Thymus (tissue), 11 donors: ENCODE measurements around the gene VWF. TPM values are rescaled to one million over a fixed set of nuclear protein-coding genes. Genes with fewer than 3 reads are reported as not detected.
"Not testable (repeated sequence)": the region's sequence is repeated elsewhere in the genome, so short reads cannot be mapped to it uniquely, and the experiment has no call there.

Experiments used
- DNase-seq, 9 donors: peaks; one replicate each; pipeline ENCODE4 v3.0.0-alpha.2; 2013; ENCODE audit warnings: low spot score in 9 of 9, low read depth in 6 of 9, missing footprints in 1 of 9
- H3K27ac ChIP-seq, 2 donors: one replicate each; pipeline ENCODE4 v1.5.1; 2013; ENCODE audit warnings: control low read depth in 1 of 2, low read depth in 1 of 2, low read length in 1 of 2, mild to moderate bottlenecking in 1 of 2, moderate library complexity in 1 of 2
- H3K27me3 ChIP-seq, 2 donors: one replicate each; pipeline ENCODE4 v1.5.1; 2013; ENCODE audit warnings: low read length in 1 of 2; ENCODE audit not compliant: control insufficient read depth in 2 of 2, insufficient read depth in 1 of 2
- H3K36me3 ChIP-seq, 2 donors: one replicate each; pipeline ENCODE4 v1.5.1; 2013; ENCODE audit warnings: low read length in 1 of 2, mild to moderate bottlenecking in 1 of 2, moderate library complexity in 1 of 2; ENCODE audit not compliant: control insufficient read depth in 2 of 2, insufficient read depth in 2 of 2
- H3K4me1 ChIP-seq, 2 donors: one replicate each; pipeline ENCODE4 v1.5.1; 2013; ENCODE audit warnings: low read length in 2 of 2; ENCODE audit not compliant: control insufficient read depth in 2 of 2, insufficient read depth in 2 of 2
- H3K4me3 ChIP-seq, 2 donors: one replicate each; pipeline ENCODE4 v1.5.1; 2013; ENCODE audit warnings: low read length in 2 of 2, control low read depth in 1 of 2, mild to moderate bottlenecking in 1 of 2
- H3K9me3 ChIP-seq, 2 donors: one replicate each; pipeline ENCODE4 v1.5.1; 2013; ENCODE audit warnings: low read length in 1 of 2, mild to moderate bottlenecking in 1 of 2; ENCODE audit not compliant: control insufficient read depth in 2 of 2, insufficient read depth in 1 of 2
- WGBS: extraction: QIAGEN DNeasy Blood & Tissue Kit; methylation state at CpG from one replicate; pipeline ENCODE4 v1.1.7; 2013; 5-methylcytosine and 5-hydroxymethylcytosine counted together
- polyA plus RNA-seq: library from polyadenylated mRNA; stranded (reverse); fragments of 200-250 nt; gene quantifications from one replicate; pipeline ENCODE4 v1.2.3, GENCODE V29; 2013
- total RNA-seq: library from RNA; stranded (reverse); fragments of 120-200 nt; gene quantifications from one replicate; pipeline ENCODE4 v1.2.4, GENCODE V29; 2013
- donor health status: healthy.

Gene VWF
- total and polyA plus RNA-seq, 2 donors, result 6.7 to 33.8 TPM

GRCh38 chr12:6161124-6161882, 36.8 kb upstream of the VWF start:
- Histone ChIP-seq H3K27ac (no peak overlapping the region), H3K27me3 (no peaks in the 10 kb centered on the region), H3K36me3 (no peaks in the 10 kb centered on the region), H3K4me1 (peaks cover 0 to 8% of the 10 kb centered on the region in 2 donors), H3K4me3 (no peak overlapping the region), H3K9me3 (no peaks in the 10 kb centered on the region)
- no peak for DNase-seq
- 81% methylated on average over 16 of the region's 16 CpGs for WGBS

- H3K36me3 ChIP-seq, H3K27me3 ChIP-seq, DNase-seq, H3K4me3 ChIP-seq, H3K4me1 ChIP-seq, H3K9me3 ChIP-seq, H3K27ac ChIP-seq: not testable (repeated sequence)
- WGBS, result 71% methylated on average over 19 of the region's 19 CpGs
These were observed 35.7 kb upstream of the VWF start for GRCh38 chr12:6160049-6160649.

GRCh38 chr12:6159166-6160011, 34.9 kb upstream of the VWF start:
- not testable (repeated sequence) for H3K4me1 ChIP-seq, H3K27me3 ChIP-seq, H3K36me3 ChIP-seq, H3K9me3 ChIP-seq, DNase-seq, H3K4me3 ChIP-seq, H3K27ac ChIP-seq
- 95% methylated on average over 50 of the region's 50 CpGs for WGBS

- Histone ChIP-seq H3K27ac (no peak overlapping the region), H3K9me3 (no peaks in the 10 kb centered on the region), H3K4me3 (no peak overlapping the region), H3K27me3 (no peaks in the 10 kb centered on the region), H3K36me3 (no peaks in the 10 kb centered on the region), H3K4me1 (peaks cover 0 to 8% of the 10 kb centered on the region in 2 donors)
- no peak for DNase-seq
- WGBS, result 97% methylated on average over 11 of the region's 11 CpGs
These were observed 34.3 kb upstream of the VWF start for GRCh38 chr12:6158749-6159148.

- 39% methylated on average over 4 of the region's 4 CpGs for WGBS
- Histone ChIP-seq H3K4me1 (peaks cover 0 to 8% of the 10 kb centered on the region in 2 donors), H3K27ac (no peak overlapping the region), H3K27me3 (no peaks in the 10 kb centered on the region), H3K36me3 (no peaks in the 10 kb centered on the region), H3K4me3 (no peak overlapping the region), H3K9me3 (no peaks in the 10 kb centered on the region)
- no peak for DNase-seq
These were observed 33.8 kb upstream of the VWF start for GRCh38 chr12:6158255-6158654.

GRCh38 chr12:6157482-6157881, 33.0 kb upstream of the VWF start:
- H3K4me1 ChIP-seq, result peaks cover 0 to 8% of the 10 kb centered on the region in 2 donors
- no peaks in the 10 kb centered on the region for H3K9me3 ChIP-seq
- H3K4me3 ChIP-seq, result no peak overlapping the region
- 99% methylated on average over 4 of the region's 4 CpGs for WGBS
- H3K27ac ChIP-seq, result no peak overlapping the region
- no peaks in the 10 kb centered on the region for H3K36me3 ChIP-seq
- no peak for DNase-seq
- no peaks in the 10 kb centered on the region for H3K27me3 ChIP-seq

- H3K36me3 ChIP-seq, result no peaks in the 10 kb centered on the region
- no peak overlapping the region for H3K4me3 ChIP-seq
- H3K27me3 ChIP-seq, result no peaks in the 10 kb centered on the region
- no peak overlapping the region for H3K27ac ChIP-seq
- no peak for DNase-seq
- peaks cover 0 to 8% of the 10 kb centered on the region in 2 donors for H3K4me1 ChIP-seq
- no peaks in the 10 kb centered on the region for H3K9me3 ChIP-seq
- 94% methylated on average over 15 of the region's 15 CpGs for WGBS
These were observed 30.4 kb upstream of the VWF start for GRCh38 chr12:6154730-6155459.

- not testable (repeated sequence) for H3K9me3 ChIP-seq, H3K4me3 ChIP-seq, H3K36me3 ChIP-seq, DNase-seq, H3K27ac ChIP-seq, H3K4me1 ChIP-seq, H3K27me3 ChIP-seq
- WGBS, result 98% methylated on average over 15 of the region's 15 CpGs
These were observed 24.3 kb upstream of the VWF start for GRCh38 chr12:6148722-6149121.
